ENCODE measurements around the gene ST7. TPM values are rescaled to one million over a fixed set of nuclear protein-coding genes. Genes with fewer than 3 reads are reported as not detected.

The ST7 gene
- total and polyA plus RNA-seq, 2 donors from 2014 or later: 21.5 to 29.8 TPM

DNA sequence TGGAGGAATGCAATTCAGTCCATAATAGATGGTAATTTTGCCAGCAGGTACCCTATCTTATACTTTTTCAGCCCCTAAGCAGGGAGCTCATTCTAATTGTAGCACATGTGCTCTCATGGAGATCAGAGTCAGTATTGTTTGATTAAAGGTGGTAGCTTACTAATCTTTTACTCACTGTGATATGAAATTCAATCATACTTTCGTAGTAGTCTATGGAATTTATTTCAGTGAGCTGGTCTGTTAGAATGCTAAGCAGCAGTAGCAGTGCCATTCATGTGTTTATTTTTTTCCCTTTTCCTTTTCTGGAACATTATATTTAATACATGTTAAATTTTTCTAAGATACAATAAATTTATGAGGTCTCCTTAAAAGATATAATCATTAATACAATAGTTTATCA is 109.0 kb downstream of the ST7 start:
- H3K4me3 ChIP-seq (ENCODE audit: low read length in 3 of 3): no peak overlapping the region
- DNase-seq: no peak
- TF ChIP-seq, protein P1, sequence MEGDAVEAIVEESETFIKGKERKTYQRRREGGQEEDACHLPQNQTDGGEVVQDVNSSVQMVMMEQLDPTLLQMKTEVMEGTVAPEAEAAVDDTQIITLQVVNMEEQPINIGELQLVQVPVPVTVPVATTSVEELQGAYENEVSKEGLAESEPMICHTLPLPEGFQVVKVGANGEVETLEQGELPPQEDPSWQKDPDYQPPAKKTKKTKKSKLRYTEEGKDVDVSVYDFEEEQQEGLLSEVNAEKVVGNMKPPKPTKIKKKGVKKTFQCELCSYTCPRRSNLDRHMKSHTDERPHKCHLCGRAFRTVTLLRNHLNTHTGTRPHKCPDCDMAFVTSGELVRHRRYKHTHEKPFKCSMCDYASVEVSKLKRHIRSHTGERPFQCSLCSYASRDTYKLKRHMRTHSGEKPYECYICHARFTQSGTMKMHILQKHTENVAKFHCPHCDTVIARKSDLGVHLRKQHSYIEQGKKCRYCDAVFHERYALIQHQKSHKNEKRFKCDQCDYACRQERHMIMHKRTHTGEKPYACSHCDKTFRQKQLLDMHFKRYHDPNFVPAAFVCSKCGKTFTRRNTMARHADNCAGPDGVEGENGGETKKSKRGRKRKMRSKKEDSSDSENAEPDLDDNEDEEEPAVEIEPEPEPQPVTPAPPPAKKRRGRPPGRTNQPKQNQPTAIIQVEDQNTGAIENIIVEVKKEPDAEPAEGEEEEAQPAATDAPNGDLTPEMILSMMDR (IDR thresholded peaks at IDR 0.05; ENCODE audit: borderline replicate concordance, extremely low read depth, insufficient read depth): no peak
- FAIRE-seq: no peak
- no peaks in the 10 kb centered on the region for H3K36me3 ChIP-seq (ENCODE audit: control insufficient read depth in 2 of 3, insufficient read depth in 3 of 3, low read length in 3 of 3)
- no peak overlapping the region for H3K9ac ChIP-seq (ENCODE audit: low read length in 3 of 3)
- intact Hi-C loops (cut with DNase I): no loop called here
- peaks cover 0 to 4% (median 0%) of the 10 kb centered on the region in 3 donors for H3K4me1 ChIP-seq (ENCODE audit: control insufficient read depth in 2 of 3, insufficient read depth in 2 of 3, low read depth in 1 of 3, low read length in 3 of 3)
- no peaks in the 10 kb centered on the region for H3K27me3 ChIP-seq (ENCODE audit: control insufficient read depth, insufficient read depth, low read length)
- no peak overlapping the region for H3K27ac ChIP-seq (ENCODE audit: low read depth in 2 of 2, low read length in 2 of 2)
- no peaks in the 10 kb centered on the region for H3K9me3 ChIP-seq (ENCODE audit: control insufficient read depth in 2 of 3, insufficient read depth in 1 of 3, low read length in 3 of 3)

DNA sequence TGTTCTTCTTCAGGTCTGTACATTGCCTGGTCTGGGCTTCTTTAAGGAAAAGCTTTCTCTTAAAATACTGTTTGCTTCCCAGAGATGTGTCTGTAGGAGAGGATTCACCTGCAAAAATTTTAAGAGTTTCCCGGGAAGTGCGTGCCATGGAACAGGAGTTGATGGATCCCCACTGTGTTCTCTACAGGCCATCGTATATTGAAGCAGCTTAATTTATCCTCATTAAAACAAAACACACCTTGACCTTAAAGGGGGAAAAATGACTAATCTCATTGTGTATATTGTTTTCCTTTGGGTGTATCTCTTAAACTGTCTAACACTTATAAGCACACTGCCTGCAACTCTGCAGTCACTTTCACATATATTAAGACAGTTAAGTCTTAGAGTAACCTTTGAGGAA is 111.4 kb downstream of the ST7 start:
- Histone ChIP-seq H3K27ac (ENCODE audit: low read depth in 2 of 2, low read length in 2 of 2) (peak overlapping the region in 1 of 2 donors; percentile 16), H3K27me3 (ENCODE audit: control insufficient read depth, insufficient read depth, low read length) (no peaks in the 10 kb centered on the region), H3K9me3 (ENCODE audit: control insufficient read depth in 2 of 3, insufficient read depth in 1 of 3, low read length in 3 of 3) (no peaks in the 10 kb centered on the region), H3K9ac (ENCODE audit: low read length in 3 of 3) (no peak overlapping the region), H3K4me3 (ENCODE audit: low read length in 3 of 3) (no peak overlapping the region), H3K36me3 (ENCODE audit: control insufficient read depth in 2 of 3, insufficient read depth in 3 of 3, low read length in 3 of 3) (no peaks in the 10 kb centered on the region), H3K4me1 (ENCODE audit: control insufficient read depth in 2 of 3, insufficient read depth in 2 of 3, low read depth in 1 of 3, low read length in 3 of 3) (peaks cover 0 to 10% (median 2%) of the 10 kb centered on the region in 3 donors)
- DNase-seq: no peak
- TF ChIP-seq, protein P1 (IDR thresholded peaks at IDR 0.05; ENCODE audit: borderline replicate concordance, extremely low read depth, insufficient read depth): no peak
- FAIRE-seq: no peak
- intact Hi-C loops (cut with DNase I): no loop called here

DNA sequence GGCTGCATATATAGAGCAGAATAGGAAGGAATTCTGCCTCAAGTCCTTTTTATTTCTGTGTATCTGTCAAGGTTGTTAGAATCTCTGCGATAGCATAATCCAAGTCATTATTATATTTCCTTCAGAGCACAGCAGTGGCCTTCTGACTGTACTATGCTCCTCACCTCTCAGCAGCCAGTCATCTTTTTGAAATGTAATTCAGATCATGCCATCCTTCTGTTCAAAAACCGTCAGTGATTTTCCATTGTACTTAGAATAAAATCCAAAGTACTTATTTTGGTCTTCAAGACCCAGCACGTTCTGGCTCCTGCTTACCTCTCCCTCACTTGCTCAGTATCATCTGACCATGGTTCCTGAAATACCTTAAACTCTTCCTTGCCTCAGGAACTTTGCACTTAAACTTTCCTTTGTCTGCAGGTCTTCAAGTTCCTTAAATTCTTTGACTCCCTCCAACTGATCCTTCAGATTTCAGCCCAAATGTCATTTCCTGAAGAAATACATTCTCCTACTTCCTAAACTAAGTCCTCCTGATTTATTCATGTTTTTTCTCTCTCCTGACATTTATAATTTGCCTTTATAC is 112.4 kb downstream of the ST7 start:
- Histone ChIP-seq H3K36me3 (ENCODE audit: control insufficient read depth in 2 of 3, insufficient read depth in 3 of 3, low read length in 3 of 3) (no peaks in the 10 kb centered on the region), H3K27ac (ENCODE audit: low read depth in 2 of 2, low read length in 2 of 2) (peak overlapping the region; percentile 59 to 68), H3K4me3 (ENCODE audit: low read length in 3 of 3) (no peak overlapping the region), H3K9me3 (ENCODE audit: control insufficient read depth in 2 of 3, insufficient read depth in 1 of 3, low read length in 3 of 3) (no peaks in the 10 kb centered on the region), H3K9ac (ENCODE audit: low read length in 3 of 3) (no peak overlapping the region), H3K4me1 (ENCODE audit: control insufficient read depth in 2 of 3, insufficient read depth in 2 of 3, low read depth in 1 of 3, low read length in 3 of 3) (peaks cover 0 to 10% (median 4%) of the 10 kb centered on the region in 3 donors), H3K27me3 (ENCODE audit: control insufficient read depth, insufficient read depth, low read length) (no peaks in the 10 kb centered on the region)
- DNase-seq (no peak), FAIRE-seq (no peak)
- TF ChIP-seq, protein P1 (IDR thresholded peaks at IDR 0.05; ENCODE audit: borderline replicate concordance, extremely low read depth, insufficient read depth): no peak
- intact Hi-C loops (cut with DNase I): no loop called here

DNA sequence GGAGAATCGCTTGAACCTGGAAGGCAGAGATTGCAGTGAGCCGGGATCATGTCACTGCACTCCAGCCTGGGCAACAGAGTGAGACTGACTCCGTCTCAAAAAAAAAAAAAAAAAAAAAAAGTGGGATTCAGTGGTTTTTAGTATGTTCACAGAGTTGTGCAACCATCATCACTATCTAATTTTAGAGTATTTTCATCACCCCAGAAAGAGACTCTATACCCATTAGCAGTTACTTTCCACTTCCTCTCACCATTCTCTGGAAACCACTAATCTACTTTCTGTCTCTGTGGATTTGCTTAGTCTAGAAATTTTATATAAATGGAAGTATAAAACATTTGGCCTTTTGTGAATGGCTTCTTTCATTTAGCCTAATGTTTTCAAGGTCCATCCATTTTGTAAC is 113.4 kb downstream of the ST7 start:
- no peak for FAIRE-seq
- intact Hi-C loops (cut with DNase I): no loop called here
- H3K27me3 ChIP-seq (ENCODE audit: control insufficient read depth, insufficient read depth, low read length): no peaks in the 10 kb centered on the region
- H3K9ac ChIP-seq (ENCODE audit: low read length in 3 of 3): no peak overlapping the region
- no peaks in the 10 kb centered on the region for H3K9me3 ChIP-seq (ENCODE audit: control insufficient read depth in 2 of 3, insufficient read depth in 1 of 3, low read length in 3 of 3)
- H3K36me3 ChIP-seq (ENCODE audit: control insufficient read depth in 2 of 3, insufficient read depth in 3 of 3, low read length in 3 of 3): no peaks in the 10 kb centered on the region
- no peak for DNase-seq
- TF ChIP-seq, protein P1 (IDR thresholded peaks at IDR 0.05; ENCODE audit: borderline replicate concordance, extremely low read depth, insufficient read depth): no peak
- H3K27ac ChIP-seq (ENCODE audit: low read depth in 2 of 2, low read length in 2 of 2): no peak overlapping the region
- peaks cover 0 to 12% (median 4%) of the 10 kb centered on the region in 3 donors for H3K4me1 ChIP-seq (ENCODE audit: control insufficient read depth in 2 of 3, insufficient read depth in 2 of 3, low read depth in 1 of 3, low read length in 3 of 3)
- H3K4me3 ChIP-seq (ENCODE audit: low read length in 3 of 3): no peak overlapping the region

All from kidney (tissue), 14 donors.